ENCODE data around the gene SCP2. TPM values are rescaled to one million over a fixed set of nuclear protein-coding genes. Genes with fewer than 3 reads are reported as not detected.

Gene SCP2
- total RNA-seq, 4 donors from 2014 or later = 114 to 311 (median 223) TPM

DNA sequence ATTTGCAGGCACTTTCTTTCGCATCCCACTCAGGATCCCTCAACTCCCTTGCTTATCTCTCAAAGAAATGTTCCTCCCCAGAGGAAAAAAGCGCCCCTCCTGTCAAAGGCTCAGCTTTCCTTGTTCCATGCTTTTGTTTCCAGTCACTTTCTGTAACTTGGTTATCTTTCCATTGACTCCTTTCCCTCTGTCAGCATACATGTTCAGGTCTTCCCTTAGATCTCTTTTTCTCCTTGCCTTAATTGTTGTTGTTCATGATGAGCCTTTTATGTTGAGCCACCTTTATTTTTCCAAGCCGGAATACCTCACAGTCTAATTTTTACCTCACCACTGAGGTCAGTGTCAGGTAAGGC lies 88.4 kb downstream of the SCP2 start:
- Histone ChIP-seq H3K9me3 (no peaks in the 10 kb centered on the region), H3K4me1 (peaks cover 7 to 32% (median 13%) of the 10 kb centered on the region in 4 donors), H3K36me3 (peaks cover 0 to 16% (median 0%) of the 10 kb centered on the region in 4 donors), H3K27ac (peak overlapping the region; percentile 53 to 82 (median 72)), H3K27me3 (no peaks in the 10 kb centered on the region), H3K4me3 (peak overlapping the region; percentile 22 to 83 (median 46))
- in situ Hi-C loops (cut with MboI; ENCODE audit: low pct_ligation_motif_present in 1 of 4, low pct_unique_long_range_greater_than_20kb in 1 of 4, low sequenced_read_pairs in 3 of 4) (no loop called here), intact Hi-C loops (cut with DNase I; ENCODE audit: low total_unique reads) (loop anchor here (10.0 kb wide), 2 partner anchors 49 to 169 kb away; partner anchors contain the start of gene PODN)
- no peak for TF ChIP-seq POLR2A (IDR thresholded peaks at IDR 0.05)
- no peak for DNase-seq
- WGBS, 2 donors (ENCODE audit: low coverage in 1 of 2) = 24 to 33% methylated on average over 3 of the region's 3 CpGs

GRCh38 chr1:53016705-53017104 lies 89.6 kb downstream of the SCP2 start:
- TF ChIP-seq EP300 (IDR thresholded peaks at IDR 0.05; ENCODE audit: low read depth) (no peak), POLR2A (IDR thresholded peaks at IDR 0.05) (no peak), CTCF (IDR thresholded peaks at IDR 0.05) (no peak), POLR2AphosphoS5 (IDR thresholded peaks at IDR 0.05) (no peak)
- Histone ChIP-seq H3K27ac (no peak overlapping the region), H3K4me3 (no peak overlapping the region), H3K36me3 (peaks cover 0 to 16% (median 0%) of the 10 kb centered on the region in 4 donors), H3K27me3 (no peaks in the 10 kb centered on the region), H3K9me3 (no peaks in the 10 kb centered on the region), H3K4me1 (peaks cover 7 to 32% (median 13%) of the 10 kb centered on the region in 4 donors)
- no peak for DNase-seq
- intact Hi-C loops (cut with DNase I; ENCODE audit: low total_unique reads) = loop anchor here (10.0 kb wide), 2 partner anchors 48 to 168 kb away; partner anchors contain the start of gene PODN
- WGBS, 2 donors (ENCODE audit: low coverage in 1 of 2) = 83 to 92% methylated on average over 1 of the region's 1 CpG
- in situ Hi-C loops (cut with MboI; ENCODE audit: low pct_ligation_motif_present in 1 of 4, low pct_unique_long_range_greater_than_20kb in 1 of 4, low sequenced_read_pairs in 3 of 4) = no loop called here

DNA sequence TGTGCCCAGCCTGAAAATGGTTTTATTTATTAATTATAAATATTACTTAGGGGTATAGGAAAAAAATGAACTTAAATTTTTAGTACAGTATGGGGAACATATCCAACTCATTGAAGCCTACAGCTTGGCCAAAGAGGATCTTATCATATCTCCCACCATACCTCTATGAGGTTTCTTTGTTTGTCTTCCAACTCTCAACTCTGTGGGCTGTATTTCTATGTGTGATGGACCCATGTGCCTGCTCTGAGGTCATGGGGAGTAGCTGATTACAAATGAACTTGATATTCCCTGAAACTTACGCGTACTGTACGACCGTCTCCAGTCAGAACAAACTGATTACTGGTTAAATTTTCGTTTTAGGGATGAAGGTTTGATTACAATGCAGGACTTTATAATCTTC lies 93.5 kb downstream of the SCP2 start:
- in situ Hi-C loops (cut with MboI; ENCODE audit: low pct_ligation_motif_present in 1 of 4, low pct_unique_long_range_greater_than_20kb in 1 of 4, low sequenced_read_pairs in 3 of 4) = no loop called here

DNA sequence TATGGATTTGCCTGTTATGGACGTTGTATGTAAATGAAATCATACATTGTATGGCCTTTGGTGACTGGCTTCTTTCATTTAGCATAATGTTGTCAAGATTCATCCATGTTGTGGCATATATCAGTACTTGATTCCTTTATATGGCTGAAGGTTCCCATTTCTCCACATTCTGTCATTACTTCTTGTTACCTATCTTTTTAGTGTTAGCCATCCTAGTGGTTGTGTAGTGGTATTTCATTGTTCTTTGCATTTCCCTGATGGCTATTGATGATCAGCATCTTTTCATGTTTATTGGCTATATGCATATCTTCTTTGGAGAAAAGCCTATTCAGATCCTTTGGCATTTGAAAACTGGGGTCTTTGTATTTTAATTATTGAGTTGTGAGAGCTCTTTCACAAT lies 95.1 kb downstream of the SCP2 start:
- Histone ChIP-seq H3K9me3 (no peaks in the 10 kb centered on the region), H3K4me1 (peaks cover 0 to 39% (median 11%) of the 10 kb centered on the region in 4 donors), H3K4me3 (no peak overlapping the region), H3K27ac (no peak overlapping the region), H3K36me3 (peaks cover 0 to 16% (median 0%) of the 10 kb centered on the region in 4 donors), H3K27me3 (no peaks in the 10 kb centered on the region)
- DNase-seq = no peak
- TF ChIP-seq POLR2A (IDR thresholded peaks at IDR 0.05) = no peak
- no peak for TF ChIP-seq EP300 (IDR thresholded peaks at IDR 0.05; ENCODE audit: low read depth)
- TF ChIP-seq CTCF (IDR thresholded peaks at IDR 0.05) = no peak
- TF ChIP-seq POLR2AphosphoS5 (IDR thresholded peaks at IDR 0.05) = no peak
- in situ Hi-C loops (cut with MboI; ENCODE audit: low pct_ligation_motif_present in 1 of 4, low pct_unique_long_range_greater_than_20kb in 1 of 4, low sequenced_read_pairs in 3 of 4) = no loop called here
- intact Hi-C loops (cut with DNase I; ENCODE audit: low total_unique reads) = no loop called here
- 90 to 100% methylated on average over 1 of the region's 1 CpG for WGBS, 2 donors (ENCODE audit: low coverage in 1 of 2)

More for the DNA sequence above, 93.5 kb downstream of the SCP2 start:
- DNase-seq = no peak
- no peak overlapping the region for H3K4me3 ChIP-seq
- peaks cover 7 to 42% (median 12%) of the 10 kb centered on the region in 4 donors for H3K4me1 ChIP-seq
- H3K36me3 ChIP-seq = peaks cover 0 to 16% (median 0%) of the 10 kb centered on the region in 4 donors
- H3K27me3 ChIP-seq = no peaks in the 10 kb centered on the region
- no peaks in the 10 kb centered on the region for H3K9me3 ChIP-seq
- WGBS, 2 donors (ENCODE audit: low coverage in 1 of 2) = 47 to 100% methylated on average over 2 to 5 of the region's 5 CpGs
- intact Hi-C loops (cut with DNase I; ENCODE audit: low total_unique reads) = no loop called here
- H3K27ac ChIP-seq = no peak overlapping the region
- TF ChIP-seq POLR2A (IDR thresholded peaks at IDR 0.05) (no peak), CTCF (IDR thresholded peaks at IDR 0.05) (no peak), EP300 (IDR thresholded peaks at IDR 0.05; ENCODE audit: low read depth) (no peak), POLR2AphosphoS5 (IDR thresholded peaks at IDR 0.05) (no peak)

DNA sequence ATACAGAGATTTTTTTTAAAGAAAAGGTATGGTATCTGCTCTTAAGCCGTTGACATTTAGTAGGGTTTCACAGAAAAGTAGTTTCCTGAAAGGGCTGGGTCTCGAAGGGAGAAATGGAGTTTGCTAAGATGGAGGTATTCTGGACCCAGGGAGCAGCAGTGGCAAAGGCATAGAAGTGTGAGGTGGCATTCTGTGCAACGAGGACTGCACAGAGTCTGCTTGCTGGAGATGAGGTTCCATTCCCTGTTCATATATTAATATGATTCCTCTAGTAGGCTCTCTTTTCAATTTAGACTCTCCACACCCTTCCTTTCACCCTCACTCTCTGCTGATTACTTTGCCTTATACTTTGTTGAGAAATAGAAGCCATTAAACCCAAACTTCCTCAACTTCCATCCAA lies 96.5 kb downstream of the SCP2 start:
- peaks cover 0 to 2% (median 0%) of the 10 kb centered on the region in 4 donors for H3K36me3 ChIP-seq
- H3K4me3 ChIP-seq = no peak overlapping the region
- intact Hi-C loops (cut with DNase I; ENCODE audit: low total_unique reads) (no loop called here), in situ Hi-C loops (cut with MboI; ENCODE audit: low pct_ligation_motif_present in 1 of 4, low pct_unique_long_range_greater_than_20kb in 1 of 4, low sequenced_read_pairs in 3 of 4) (no loop called here)
- WGBS, 2 donors (ENCODE audit: low coverage in 1 of 2) = 88% methylated on average over 3 of the region's 3 CpGs; no CpG with 5 or more reads in 1 of the 2 donors
- H3K27me3 ChIP-seq = no peaks in the 10 kb centered on the region
- peaks cover 0 to 31% (median 11%) of the 10 kb centered on the region in 4 donors for H3K4me1 ChIP-seq
- no peaks in the 10 kb centered on the region for H3K9me3 ChIP-seq
- H3K27ac ChIP-seq = no peak overlapping the region
- no peak for DNase-seq
- no peak for TF ChIP-seq EP300 (IDR thresholded peaks at IDR 0.05; ENCODE audit: low read depth)
- no peak for TF ChIP-seq POLR2AphosphoS5 (IDR thresholded peaks at IDR 0.05)
- no peak for TF ChIP-seq CTCF (IDR thresholded peaks at IDR 0.05)
- TF ChIP-seq POLR2A (IDR thresholded peaks at IDR 0.05) = no peak
